HG03159 (cell line): ENCODE data around the gene SURF2.
"Not testable (repeated sequence)": the region's sequence is repeated elsewhere in the genome, so short reads cannot be mapped to it uniquely, and the experiment has no call there.

Experiments used
- ATAC-seq: cut with Tn5 transposase; IDR thresholded peaks from one replicate; pipeline ENCODE4 v1.9.1; 2021; ENCODE audit warnings: mild to moderate bottlenecking, moderate library complexity; ENCODE audit not compliant: unreplicated experiment

Gene SURF2

DNA sequence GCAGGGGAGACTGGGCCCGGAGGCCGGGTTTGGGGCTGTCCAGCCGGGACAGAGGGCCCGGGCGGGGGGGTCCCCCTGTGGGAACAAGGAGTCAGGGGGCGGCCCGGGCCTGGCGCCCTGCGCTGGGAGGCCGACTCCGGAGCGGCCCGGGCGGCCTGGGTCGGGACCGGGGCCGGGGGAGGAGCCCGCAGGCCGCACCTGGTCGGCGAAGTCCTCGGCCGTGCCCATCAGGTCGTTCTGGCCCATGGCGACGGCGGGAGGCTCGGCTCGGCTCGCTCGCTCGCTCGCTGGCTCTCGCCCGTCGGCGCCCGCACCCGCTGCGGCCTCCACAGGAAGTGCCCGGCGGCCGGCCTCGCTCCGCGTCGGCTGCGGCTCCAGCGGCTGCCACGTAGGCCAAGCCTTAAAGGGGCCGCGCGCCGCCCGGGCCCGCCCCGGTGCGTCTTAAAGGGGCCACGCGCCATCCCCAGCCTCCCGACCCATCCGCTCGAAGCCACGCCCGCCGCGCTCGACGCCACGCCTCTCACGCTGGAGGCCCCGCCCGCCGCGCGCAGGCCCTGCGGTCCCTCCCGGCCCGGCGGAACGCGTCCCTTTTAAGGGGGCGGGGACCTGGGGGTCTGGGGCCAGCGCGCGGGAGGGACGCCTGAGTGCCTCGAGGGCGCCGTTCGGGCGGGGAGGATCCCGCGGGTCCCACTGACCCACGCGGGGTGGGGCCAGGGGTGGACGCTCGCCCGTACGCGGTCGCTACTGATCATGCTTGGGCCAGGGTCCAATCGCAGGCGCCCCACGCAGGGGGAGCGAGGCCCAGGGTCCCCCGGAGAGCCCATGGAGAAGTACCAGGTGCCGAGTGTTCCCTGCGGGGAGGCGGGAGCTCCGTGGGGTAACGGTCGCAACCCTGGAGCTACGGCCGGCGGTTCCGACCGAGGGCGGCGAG lies 19.6 kb downstream of the SURF2 start, which contains the start of the genes STKLD1 and SURF4:
Gene STKLD1, plus strand, starts transcription at position 643 of the 931 bp plus-strand sequence. Its CDS starts 108 bp downstream, at position 751.
Gene SURF4, minus strand, starts transcription at position 337 of the 931 bp plus-strand sequence. Its CDS starts 91 bp downstream, at position 246.
- ATAC-seq: peak; percentile 90

DNA sequence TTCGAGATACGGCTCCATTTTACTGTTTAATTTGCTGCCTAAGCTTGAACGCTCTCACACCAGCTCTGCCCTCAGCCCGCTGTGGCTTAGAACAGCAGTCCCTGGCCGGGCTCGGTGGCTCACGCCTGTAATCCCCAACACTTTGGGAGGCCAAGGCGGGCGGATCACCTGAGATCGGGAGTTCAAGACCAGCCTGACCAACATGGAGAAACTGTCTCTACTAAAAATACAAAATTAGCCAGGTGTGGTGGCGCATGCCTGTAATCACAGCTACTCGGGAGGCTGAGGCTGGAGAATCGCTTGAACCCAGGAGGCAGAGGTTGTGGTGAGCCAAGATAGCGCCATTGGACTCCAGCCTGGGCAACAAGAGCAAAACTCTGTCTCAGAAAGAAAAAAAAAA lies 20.9 kb downstream of the SURF2 start:
- ATAC-seq: not testable (repeated sequence)

DNA sequence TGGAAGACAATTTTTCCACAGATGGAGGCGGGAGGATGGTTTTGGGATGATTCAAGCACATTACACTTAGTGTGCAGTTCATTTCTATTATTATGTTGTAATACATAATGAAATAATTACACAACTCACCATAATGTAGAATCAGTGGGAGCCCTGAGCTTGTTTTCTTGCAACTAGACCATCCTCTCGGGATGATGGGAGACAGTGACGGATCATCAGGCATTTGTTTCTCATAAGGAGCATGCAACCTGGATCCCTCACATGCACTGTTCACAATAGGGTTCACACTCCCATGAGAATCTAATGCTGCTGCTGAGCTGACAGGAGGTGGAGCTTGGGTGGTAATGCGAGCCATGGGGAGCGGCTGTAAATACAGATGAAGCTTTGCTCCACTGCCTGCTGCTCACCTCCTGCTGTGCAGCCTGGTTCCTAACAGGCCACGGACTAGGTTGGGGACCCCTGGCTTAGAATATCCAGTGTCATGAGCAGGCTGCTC lies 21.4 kb downstream of the SURF2 start:
- no peak for ATAC-seq

DNA sequence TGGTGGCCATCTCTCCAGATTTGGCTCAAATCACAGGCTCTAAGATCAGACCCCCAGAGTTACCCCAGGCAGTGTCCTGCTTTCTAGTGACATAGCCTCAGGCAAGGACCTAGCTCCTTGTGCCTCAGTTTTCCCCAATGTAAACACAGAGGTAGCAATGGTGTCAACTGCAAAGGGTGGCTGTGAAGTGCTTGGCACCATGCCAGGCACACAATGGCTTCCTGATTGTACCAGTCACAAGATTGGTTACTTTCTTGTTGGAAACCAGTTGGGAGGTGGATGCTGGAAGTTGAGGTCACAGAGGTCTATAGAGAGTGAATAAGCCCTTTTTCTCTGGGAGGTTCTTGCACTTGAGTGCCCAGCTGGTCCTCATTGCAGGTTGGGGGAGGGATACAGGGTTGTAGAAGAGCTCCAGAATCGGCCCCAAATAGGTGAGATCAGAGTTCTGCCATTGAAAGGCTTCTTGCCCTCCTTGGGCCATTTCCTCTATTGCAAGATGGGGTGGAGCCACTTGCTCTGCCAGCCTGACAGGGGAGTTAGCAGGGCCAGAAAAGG lies 22.1 kb downstream of the SURF2 start:
- ATAC-seq: no peak

DNA sequence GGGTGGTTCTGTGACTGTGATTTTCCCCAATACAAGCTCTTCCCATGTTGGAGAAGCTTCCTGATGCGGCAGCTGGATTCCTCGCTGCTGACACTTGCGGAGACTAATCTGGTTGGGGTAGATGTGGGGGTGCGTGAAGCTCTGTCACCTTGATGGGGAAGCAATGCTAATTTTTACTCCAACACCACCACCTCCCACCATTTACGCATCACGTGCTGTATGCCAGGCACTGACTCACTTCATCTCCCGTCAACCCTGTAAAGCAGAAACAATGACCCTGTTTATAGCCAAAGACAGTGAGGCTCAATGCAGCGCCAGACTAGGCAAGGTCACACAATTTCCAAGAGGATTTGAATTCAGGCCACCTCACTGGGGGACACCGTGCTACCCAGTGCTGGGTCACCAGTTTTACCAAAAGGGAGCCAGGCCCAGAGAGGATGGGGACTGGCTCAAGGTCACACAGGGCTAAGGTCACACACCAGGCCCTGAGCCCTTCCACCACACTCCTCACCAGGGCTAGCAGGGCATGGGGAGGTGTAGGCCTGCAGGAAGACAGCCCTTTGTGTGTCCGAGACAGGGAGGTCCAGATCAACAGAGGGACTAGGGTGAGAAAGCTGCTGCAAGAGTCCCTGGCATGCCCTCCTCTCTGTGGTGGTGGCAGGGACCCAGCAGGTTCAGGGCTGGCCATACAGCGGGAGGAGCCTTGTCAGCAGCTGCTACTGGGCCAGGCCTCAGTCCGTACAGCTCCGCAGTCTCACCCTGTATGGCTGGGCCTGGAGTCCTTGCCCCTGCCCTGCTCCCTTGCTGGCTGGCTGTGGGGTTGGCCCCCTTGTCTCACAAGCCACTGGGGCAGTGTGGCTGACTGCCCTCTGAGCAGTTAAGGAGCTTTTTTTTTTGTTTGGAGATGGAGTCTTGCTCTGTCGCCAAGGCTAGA lies 23.1 kb downstream of the SURF2 start:
- ATAC-seq: no peak

DNA sequence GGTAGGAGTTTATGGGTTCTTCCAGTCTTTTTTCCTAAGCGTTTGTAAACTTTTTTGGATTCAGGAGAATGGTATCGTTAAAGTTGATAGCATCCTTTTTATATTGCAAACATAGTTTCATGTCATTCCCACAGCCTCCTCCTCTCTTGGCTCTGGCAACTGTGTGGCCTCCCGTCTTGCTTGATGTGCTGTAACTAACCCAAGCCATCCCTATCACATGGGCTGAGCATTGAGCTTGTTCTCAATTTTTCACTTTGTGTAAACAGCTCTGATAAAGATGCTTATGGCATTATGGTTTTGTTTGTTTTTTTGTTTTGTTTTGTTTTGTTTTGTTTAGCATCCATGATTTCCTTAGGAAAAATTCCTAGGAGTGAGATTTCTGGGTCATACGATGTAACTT lies 24.4 kb downstream of the SURF2 start:
- no peak for ATAC-seq

DNA sequence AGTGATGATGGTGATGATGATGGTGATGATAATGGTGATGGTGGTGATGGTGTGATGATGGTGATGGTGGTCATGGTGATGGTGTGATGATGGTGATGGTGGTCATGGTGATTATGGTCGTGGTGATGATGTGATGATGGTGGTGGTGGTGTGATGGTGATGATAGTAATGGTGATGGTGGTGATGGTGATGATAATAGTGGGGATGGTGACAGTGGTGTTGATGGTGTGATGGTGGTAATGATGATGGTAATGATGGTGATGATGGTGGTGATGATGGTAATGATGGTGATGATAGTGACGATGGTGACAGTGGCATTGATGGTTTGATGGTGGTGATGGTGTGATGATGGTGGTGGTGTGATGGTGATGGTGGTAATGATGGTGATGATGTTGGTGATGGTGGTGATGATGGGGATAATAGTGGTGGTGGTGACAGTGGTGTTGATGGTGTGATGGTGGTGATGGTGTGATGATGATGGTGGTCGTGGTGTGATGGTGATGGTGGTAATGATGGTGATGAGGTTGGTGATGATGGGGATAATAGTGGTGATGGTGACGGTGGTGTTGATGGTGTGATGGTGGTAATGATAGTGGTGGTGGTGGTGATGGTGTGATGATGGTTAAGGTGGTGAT lies 26.3 kb downstream of the SURF2 start:
- no peak for ATAC-seq

DNA sequence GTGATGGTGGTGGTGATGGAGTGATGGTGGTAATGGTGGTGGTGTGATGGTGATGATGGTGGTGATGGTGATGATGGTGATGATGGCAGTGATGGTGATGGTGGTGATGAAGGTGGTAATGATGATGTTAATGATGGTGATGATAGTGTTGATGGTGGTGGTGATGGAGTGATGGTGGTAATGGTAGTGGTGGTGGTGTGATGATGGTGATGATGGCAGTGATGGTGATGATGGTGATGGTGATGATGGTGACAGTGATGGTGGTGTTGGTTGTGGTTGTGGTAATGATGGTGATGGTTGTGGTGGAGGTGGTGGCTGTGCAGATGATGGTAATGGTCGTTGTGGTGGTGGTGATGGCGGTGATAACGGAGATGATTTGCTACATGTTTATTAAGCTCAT lies 27.1 kb downstream of the SURF2 start:
- no peak for ATAC-seq

DNA sequence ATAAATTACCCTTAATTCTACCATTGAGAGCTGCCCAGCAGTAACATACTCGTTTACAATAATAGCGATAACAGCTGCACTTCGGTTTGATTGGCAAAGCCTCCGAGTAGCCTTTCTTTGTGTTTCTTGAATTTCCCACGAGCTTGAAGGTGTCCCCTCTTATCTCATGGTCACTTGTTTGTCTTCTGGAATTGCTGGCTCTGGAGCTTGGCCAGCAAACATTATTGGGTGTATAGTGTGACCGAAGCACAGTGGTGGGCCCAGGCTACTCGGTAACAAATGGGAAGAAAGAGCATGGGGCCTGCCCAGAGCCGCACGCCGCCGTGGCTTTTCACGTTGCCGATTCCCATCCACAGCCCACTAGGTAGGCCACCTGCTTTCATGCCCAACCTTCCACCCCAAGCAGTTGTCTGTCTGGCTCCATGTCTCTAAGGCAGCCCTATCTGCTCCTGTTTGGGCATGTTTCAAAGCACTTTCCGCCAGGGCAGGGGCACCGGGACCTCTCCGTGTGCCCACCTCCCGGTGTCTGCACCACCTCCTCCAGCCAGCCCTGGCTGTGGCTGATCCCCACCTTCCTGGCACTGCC lies 28.5 kb downstream of the SURF2 start:
- ATAC-seq: no peak

DNA sequence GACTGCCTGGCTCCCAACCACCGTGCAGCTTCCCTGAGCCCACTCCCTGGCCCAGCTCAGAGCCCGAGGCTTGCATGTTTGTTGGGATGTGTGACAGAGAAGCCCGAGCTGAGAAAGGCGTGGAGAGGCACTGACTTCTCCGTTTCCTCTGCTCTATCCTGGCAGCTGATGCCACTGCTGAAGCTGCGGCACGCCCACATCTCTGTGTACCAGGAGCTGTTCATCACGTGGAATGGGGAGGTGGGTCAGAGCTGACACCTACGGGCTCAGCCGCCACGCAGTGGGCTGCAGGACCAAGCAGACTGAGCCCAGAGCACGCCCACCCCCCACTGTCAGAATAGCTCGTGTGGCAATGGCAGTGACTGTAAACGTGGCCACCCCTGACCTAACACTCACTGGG lies 29.1 kb downstream of the SURF2 start:
- no peak for ATAC-seq

DNA sequence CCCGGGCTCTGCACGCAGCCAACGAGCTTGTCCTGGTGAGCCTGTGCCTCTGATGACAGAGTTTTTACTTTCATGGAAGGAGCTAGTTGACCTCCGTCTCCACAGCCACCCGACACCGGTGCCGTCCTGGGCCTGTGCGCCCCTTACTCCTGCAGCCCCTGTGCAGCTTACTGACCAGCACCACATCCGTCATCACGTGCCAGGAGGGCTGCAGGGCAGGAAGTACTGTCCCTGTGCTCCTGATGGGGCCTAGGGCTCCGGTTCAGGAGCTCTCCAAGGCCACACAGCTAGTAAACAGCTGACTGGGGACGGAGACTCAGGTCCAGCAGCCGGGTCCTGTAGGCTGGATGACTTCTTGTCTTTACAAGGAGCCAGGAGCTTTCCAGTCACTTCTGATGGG lies 30.0 kb downstream of the SURF2 start:
- no peak for ATAC-seq

DNA sequence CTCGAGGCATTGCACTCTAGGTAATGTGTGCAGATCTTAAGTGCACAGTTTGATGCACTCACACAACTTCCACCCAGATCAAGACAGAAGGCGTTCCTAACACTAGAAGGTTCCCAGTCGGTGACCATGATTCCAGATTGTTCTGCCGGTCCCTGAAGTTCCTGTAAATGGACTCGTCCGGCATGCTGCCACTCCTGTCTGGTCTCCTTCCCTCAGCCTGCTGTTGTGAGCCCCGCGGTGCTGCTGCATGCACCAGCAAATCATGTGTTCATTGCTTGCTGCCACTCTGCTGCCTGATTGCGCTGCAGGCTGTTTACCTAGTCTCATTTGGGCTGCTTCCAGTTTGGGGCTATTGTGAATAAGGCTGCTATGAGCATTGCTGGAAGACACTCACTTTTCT lies 31.3 kb downstream of the SURF2 start:
- no peak for ATAC-seq

DNA sequence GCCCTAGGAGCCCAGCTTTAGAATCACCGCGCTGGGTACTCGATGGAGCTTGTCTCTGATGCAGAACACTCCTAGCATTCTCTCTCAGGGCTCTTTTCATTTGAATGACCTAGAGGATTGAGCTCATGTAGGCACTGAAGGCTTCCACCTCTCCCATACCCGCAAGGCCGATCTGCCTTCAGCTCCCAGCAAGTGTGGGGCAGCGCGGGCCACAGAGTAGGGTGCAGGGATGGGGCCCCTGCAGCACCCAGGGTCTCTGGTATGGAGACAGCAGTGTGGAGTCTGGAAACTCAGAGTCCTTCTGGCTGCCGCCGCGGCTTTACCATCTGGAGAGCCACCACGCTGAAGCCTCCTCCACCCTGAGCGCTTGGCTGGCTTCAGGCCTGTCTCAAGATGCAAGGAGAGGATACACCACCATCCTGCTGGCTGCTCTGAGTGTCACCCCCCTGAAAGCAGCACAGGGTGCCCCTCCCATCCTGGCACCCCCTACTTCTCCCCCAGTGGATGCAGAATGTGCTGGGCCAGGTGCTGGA lies 32.7 kb downstream of the SURF2 start:
- no peak for ATAC-seq

DNA sequence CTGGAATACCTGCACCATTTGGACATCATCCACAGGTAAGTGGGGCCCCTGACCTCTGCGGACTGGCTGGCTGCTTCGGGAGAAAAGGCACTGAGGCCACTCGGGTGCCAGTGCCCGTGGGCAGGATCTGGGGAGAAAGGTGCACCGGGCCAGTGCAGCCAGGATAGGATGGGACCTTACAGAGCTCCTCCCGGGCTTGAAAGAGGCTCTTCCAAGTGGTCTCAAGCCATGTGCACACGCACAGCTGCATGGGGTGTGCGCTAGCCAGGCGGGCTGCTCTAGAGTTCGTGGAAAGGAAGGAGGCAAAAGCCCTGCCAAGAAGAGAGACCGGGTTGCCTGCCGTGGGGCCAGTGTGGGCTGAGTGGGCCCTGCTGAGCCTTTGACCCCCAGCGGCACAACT lies 33.2 kb downstream of the SURF2 start:
- ATAC-seq: no peak

DNA sequence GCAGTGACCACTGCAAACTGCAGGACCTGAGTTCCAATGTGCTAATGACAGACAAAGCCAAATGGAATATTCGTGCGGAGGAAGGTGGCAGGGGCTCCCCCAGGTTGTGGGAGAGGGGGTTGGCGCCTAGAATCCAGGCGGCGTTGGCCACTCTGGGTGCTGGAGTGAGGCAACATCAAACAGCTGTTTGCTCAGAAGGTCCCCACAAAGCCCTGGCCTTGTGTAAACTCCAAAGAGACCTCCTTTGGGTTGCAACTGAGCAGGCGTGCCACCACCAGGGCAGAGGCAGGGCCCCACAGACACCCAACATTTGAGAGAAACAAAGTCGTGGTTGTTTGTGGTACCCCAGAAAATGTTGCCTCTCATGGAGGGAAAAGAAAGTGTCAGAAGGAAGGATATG lies 34.4 kb downstream of the SURF2 start:
- ATAC-seq: no peak

DNA sequence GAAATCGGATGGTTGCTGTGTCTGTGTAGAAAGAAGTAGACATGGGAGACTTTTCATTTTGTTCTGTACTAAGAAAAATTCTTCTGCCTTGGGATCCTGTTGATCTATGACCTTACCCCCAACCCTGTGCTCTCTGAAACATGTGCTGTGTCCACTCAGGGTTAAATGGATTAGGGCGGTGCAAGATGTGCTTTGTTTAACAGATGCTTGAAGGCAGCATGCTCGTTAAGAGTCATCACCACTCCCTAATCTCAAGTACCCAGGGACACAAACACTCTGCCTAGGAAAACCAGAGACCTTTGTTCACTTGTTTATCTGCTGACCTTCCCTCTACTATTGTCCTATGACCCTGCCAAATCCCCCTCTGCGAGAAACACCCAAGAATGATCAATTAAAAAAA lies 35.1 kb downstream of the SURF2 start:
- ATAC-seq: not testable (repeated sequence)

DNA sequence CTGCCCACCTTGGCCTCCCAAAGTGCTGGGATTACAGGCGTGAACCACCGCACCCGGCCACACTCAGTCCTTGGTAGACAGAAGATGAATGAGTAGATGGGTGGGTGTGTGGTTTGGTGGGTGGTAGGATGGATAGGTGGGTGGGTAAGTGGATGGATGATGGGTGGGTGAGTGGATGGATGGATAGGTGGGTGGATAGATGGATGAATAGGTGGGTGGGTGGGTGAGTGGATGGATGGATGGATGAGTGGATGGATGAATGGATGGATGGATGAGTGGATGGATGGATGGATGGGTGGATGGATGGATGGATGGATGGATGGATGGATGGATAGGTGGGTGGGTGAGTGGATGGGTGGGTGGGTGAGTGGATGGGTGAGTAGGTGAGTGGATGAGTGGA lies 36.0 kb downstream of the SURF2 start:
- ATAC-seq: not testable (repeated sequence)

DNA sequence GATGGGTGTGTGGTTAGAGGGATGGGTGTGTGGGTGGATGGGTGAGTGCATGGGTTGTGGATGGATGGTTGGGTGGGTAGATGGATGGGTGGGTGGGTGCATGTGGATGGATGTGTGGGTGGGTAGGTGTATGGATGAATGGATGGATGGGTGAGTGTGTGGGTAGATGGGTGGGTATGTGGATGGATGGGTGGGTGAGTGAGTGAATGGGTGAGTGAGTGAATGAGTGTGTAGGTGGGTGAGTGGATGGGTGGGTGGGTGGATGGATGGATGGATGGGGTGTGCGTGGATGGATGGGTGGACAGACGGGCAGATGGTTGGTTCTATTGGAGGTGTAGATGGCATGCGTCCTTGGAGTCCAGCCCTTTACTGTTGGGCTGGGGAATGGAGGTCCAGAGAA lies 37.0 kb downstream of the SURF2 start:
- ATAC-seq: no peak

DNA sequence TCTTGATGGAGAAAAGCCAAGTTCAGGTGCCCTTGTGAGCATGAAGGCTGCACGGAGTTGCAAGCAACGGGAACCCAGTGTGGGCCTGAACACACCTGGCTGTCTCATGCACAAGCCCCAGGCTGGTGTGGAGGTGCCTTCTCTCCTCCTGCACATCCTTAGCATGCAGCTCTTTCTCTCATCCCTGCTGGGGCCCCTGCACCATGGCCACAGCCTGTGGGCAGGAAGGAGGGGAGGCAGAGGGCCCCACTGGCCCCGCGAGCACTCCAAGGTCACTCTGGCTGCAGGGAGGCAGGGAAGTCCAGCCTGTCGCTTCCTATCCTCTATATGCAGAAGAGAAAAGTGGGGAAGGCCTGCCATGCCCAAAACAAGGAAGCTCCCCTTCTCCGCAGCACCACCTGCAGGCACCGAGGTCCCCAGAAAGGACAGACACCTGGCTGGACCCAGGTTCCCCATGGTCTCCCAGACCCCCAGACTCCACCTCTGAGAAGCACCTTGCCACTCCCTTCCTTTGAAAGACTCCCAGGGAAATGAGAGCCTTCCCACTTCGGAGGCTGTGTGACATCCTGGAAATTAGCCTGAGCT lies 38.4 kb downstream of the SURF2 start:
- ATAC-seq: no peak

DNA sequence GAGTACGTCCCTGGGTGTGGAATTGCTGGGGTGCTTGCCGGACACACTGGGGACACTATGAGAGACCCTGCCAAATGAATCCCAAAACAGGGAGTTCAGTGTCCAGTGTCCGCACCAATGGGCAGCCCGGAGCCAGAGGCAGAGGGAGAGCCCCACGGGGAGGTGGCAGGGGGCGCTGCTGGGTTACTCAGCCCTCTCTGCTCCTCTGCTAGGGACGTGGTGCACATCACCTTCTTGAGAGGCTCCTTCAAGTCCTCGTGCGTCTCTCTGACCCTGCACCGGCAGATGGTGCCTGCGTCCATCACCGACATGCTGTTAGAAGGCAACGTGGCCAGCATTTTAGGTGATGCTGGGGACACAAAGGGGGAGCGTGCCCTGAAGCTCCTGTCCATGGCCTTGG lies 40.6 kb downstream of the SURF2 start:
- no peak for ATAC-seq
